Mucosa of descending colon (tissue), 3 donors: ENCODE results near the gene TFF3. TPM values are rescaled to one million over a fixed set of nuclear protein-coding genes. Genes with fewer than 3 reads are reported as not detected.

Source experiments
- ATAC-seq: fragments of 200-7000 bp; cut with Tn5 transposase; one replicate; pipeline ENCODE4 v1.9.1; 2020; ENCODE audit warnings: mild to moderate bottlenecking, moderate library complexity
- DNase-seq, 3 donors: peaks; one replicate each; pipeline ENCODE4 v3.0.0-alpha.2; 2020
- H3K36me3 ChIP-seq: fragments of 200-600 bp; one replicate; pipeline ENCODE4 v1.8.0; 2021; ENCODE audit warnings: low read depth, mild to moderate bottlenecking
- H3K4me1 ChIP-seq: fragments of 200-600 bp; one replicate; pipeline ENCODE4 v1.8.0; 2021; ENCODE audit warnings: low read depth, mild to moderate bottlenecking
- H3K4me3 ChIP-seq: fragments of 200-600 bp; one replicate; pipeline ENCODE4 v1.8.0; 2021; ENCODE audit warnings: mild to moderate bottlenecking
- H3K9me3 ChIP-seq: fragments of 200-600 bp; one replicate; pipeline ENCODE4 v1.8.0; 2021; ENCODE audit warnings: mild to moderate bottlenecking
- intact Hi-C, 2 donors: fragments of 100-400 bp; cut with DNase I in 1 of 2; cut with micrococcal nuclease in 1 of 2; formaldehyde crosslinking; loops; one replicate each; pipeline versions ENCODE4 v1.11.0 to v1.11.1; 2022; cut with DNase I, micrococcal nuclease
- total RNA-seq, 3 donors: library from RNA; stranded (reverse); fragmentation: NEBNext Ultra II Directional in 2 of 3; extraction: Animal tissue kit (Norgen Biotek cat#: 25700) in 2 of 3; gene quantifications; one replicate each; pipeline versions ENCODE4 v1.2.1 to v1.2.4, GENCODE V29; 2021 to 2023
- TF ChIP-seq, protein P1 (sequence below): fragments of 200-600 bp; IDR thresholded peaks from one replicate; pipeline ENCODE4 v1.8.0; 2022; ENCODE audit warnings: antibody characterized with exemption, mild to moderate bottlenecking
- donor health status: DM: no; HTN: no; CAD: no; lungs with moderate emphysema.
- donor health status: DM: no; HTN: no; CAD: no.
- donor health status: DM: no; HTN: yes; CAD: no.

The TFF3 gene
- total RNA-seq, 3 donors from 2014 or later, result 614 to 2,641 (median 2,419) TPM

DNA sequence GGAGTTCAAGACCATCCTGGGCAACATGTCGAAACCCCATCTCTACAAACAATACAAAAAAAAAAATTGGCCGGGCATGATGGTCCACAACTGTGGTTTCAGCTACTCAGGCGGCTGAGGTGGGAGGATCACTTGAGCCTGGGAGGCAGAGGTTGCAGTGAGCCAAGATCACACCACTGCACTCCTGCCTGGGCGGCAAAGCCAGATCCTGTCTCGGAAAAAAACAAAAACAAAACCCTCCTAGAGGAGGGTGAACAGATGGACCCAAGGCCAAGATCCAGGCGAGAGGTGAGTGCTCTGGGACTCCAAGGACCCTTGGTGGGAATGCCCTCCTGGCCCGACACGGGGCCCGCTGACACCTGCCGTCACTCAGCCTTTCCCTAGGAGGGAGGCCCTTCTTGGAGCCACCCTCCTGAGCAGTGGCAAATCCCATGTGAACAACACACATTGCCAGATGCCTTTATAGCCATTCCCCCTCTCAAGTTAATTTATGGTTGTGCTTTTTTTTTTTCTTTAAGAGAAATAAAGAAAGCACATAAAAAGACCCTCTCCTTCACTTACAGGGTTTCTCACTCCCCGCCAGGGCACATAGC is 35.2 kb upstream of the TFF3 start:
- Histone ChIP-seq H3K4me1 (no peaks in the 10 kb centered on the region), H3K4me3 (no peak overlapping the region), H3K9me3 (no peaks in the 10 kb centered on the region), H3K36me3 (no peaks in the 10 kb centered on the region)
- TF ChIP-seq, protein P1, sequence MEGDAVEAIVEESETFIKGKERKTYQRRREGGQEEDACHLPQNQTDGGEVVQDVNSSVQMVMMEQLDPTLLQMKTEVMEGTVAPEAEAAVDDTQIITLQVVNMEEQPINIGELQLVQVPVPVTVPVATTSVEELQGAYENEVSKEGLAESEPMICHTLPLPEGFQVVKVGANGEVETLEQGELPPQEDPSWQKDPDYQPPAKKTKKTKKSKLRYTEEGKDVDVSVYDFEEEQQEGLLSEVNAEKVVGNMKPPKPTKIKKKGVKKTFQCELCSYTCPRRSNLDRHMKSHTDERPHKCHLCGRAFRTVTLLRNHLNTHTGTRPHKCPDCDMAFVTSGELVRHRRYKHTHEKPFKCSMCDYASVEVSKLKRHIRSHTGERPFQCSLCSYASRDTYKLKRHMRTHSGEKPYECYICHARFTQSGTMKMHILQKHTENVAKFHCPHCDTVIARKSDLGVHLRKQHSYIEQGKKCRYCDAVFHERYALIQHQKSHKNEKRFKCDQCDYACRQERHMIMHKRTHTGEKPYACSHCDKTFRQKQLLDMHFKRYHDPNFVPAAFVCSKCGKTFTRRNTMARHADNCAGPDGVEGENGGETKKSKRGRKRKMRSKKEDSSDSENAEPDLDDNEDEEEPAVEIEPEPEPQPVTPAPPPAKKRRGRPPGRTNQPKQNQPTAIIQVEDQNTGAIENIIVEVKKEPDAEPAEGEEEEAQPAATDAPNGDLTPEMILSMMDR, result no peak
- ATAC-seq (no peak), DNase-seq (no peak)
- intact Hi-C loops, result no loop called here

DNA sequence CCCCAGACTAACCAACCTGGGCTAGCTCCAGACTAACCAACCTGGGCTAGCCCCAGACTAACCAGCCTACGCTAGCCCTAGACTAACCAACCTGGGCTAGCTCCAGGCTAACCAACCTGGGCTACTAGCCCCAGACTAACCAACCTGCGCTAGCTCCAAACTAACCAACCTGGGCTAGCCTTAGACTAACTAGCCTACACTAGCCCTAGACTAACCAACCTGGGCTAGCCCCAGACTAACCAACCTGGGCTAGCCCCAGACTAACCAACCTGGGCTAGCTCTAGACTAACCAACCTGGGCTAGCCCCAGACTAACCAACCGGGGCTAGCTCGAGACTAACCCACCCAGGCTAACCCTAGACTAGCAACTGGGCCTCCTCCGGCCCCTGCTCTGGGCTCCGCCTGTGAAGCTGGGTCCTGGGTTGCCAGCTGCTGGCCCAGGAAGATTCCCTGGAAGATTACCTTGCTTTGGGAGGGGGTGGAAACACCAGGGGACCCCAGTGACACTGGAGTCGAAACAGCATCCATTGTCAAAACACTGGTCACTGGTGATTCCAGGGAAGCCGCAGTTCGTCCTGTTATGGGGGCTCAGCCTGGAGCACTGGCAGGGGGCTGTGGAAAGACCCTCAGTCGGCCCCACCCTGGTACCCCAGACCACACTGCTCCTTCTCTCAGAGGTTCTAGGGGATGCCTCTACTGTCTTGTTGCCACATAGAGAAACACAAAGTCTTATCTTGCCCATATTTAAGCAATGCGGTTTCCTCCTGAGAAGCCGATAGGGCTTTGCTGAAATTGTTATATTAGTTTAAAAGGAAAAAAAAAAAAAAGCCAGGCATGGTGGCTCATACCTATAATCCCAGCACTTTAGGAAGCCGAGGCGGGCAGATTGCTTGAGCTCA is 34.5 kb upstream of the TFF3 start:
- H3K36me3 ChIP-seq, result no peaks in the 10 kb centered on the region
- no peak overlapping the region for H3K4me3 ChIP-seq
- TF ChIP-seq, protein P1, result no peak
- H3K9me3 ChIP-seq, result no peaks in the 10 kb centered on the region
- ATAC-seq (no peak), DNase-seq (no peak)
- H3K4me1 ChIP-seq, result no peaks in the 10 kb centered on the region
- intact Hi-C loops, result no loop called here

DNA sequence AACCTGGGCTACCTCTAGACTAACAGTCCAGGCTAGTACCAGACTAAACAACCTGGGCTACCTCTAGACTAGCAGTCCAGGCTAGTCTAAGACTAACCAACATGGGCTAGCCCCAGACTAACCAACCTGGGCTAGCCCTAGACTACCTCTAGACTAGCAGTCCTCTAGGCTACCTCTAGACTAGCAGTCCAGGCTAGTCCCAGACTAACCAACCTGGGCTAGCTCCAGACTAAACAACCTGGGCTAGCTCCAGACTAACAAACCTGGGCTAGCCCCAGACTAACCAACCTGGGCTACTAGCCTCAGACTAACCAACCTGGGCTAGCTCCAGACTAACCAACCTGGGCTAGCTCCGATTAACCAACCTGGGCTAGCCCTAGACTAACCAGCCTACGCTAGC is 33.6 kb upstream of the TFF3 start:
- intact Hi-C loops, result no loop called here
- no peak for ATAC-seq
- H3K4me1 ChIP-seq, result no peaks in the 10 kb centered on the region
- no peak for DNase-seq
- H3K36me3 ChIP-seq, result no peaks in the 10 kb centered on the region
- no peaks in the 10 kb centered on the region for H3K9me3 ChIP-seq
- TF ChIP-seq, protein P1, result no peak
- H3K4me3 ChIP-seq, result no peak overlapping the region

DNA sequence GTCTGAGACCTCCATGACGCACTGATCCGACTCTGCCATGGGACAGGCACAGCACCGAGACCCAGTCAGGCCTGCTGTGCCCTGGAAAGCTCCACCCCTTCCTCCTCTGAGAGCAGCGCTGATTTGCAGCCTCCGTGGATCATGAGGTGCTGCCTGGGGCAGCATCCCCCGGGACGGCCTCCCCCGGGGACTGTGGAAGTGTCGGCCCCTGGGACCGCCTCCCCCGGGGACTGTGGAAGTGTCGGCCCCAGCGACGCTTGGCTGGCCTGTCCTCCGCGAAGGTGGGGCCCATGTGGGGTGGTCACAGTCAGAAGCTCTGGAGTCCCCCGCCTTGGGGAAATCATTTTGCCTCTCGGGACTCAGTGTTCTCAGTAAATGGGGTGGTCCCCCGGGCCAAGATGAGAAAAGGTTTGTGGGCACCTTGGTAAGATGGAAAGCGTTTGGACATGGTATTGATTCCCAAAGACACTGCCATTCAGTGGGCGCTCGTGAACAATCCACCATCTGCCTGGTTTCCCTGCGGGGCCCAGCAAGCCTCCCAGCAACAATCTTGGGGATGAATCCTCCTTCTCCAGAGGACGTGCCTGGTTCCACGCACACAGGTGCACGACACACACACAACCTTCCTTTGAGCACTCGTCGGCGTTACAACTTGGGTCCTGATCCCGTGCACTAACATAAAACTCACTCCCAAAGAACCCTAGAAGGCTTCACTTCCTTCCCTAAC is 32.6 kb upstream of the TFF3 start:
- no peaks in the 10 kb centered on the region for H3K9me3 ChIP-seq
- TF ChIP-seq, protein P1, result no peak
- intact Hi-C loops, result no loop called here
- DNase-seq (no peak), ATAC-seq (no peak)
- H3K36me3 ChIP-seq, result no peaks in the 10 kb centered on the region
- H3K4me1 ChIP-seq, result no peaks in the 10 kb centered on the region
- no peak overlapping the region for H3K4me3 ChIP-seq

DNA sequence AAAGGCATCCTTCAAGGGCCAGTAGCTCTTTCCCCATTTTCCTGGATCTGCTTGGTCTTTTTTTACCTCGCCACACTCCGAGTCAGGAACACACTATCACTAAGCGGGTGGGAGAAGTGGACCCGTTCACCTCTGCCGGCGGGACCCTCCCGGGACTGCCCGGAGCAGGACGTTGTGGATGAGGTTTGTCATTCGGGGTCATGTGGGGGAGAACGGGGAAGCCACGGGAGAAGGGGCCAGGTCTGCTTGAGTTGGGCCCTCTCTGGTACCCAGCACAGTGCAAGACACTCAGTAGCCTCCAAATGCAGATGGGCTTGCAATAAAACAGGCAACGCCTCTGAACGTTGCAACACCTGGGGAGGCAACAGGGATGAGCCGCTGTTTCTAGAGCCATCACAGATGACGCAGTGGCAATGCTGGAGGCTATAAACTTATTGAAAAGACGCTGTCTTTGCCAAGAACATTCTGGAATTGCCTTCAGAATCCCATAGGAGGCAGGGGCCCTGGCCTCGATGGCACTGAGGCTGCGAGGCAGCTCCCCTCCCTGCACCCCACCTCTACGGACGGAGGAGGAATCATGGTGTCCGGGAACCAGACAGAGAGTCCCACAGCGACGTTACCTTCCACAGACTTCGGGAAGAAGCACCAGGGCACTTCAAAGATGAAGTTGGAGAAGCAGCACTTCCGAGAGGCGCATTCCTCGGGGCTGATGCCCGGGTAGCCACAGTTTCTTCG is 31.8 kb upstream of the TFF3 start:
- H3K4me1 ChIP-seq, result no peaks in the 10 kb centered on the region
- no peaks in the 10 kb centered on the region for H3K36me3 ChIP-seq
- H3K4me3 ChIP-seq, result no peak overlapping the region
- no peaks in the 10 kb centered on the region for H3K9me3 ChIP-seq
- ATAC-seq (peak; percentile 35), DNase-seq (no peak)
- intact Hi-C loops, result no loop called here
- TF ChIP-seq, protein P1, result no peak
